Measurements from ENCODE around the gene PLB1. TPM values are rescaled to one million over a fixed set of nuclear protein-coding genes. Genes with fewer than 3 reads are reported as not detected.
A peak's percentile ranks its signal among the peaks of the same experiment; 100 is the strongest.

The PLB1 gene
- total and polyA plus RNA-seq, 9 of the 15 experiments (the other 6 are each of a cell fraction or from before 2014, with no cell fraction given) = 0.01 to 0.09 (median 0.07) TPM; not detected in 2

- TF ChIP-seq IRF9 (tag; IDR thresholded peaks at IDR 0.05) = no peak
- TF ChIP-seq GATAD2B (IDR thresholded peaks at IDR 0.05; ENCODE audit: borderline replicate concordance) = no peak
- 0 out of 2 replicates have a peak, but pooled peaks have one; percentile 12 for TF ChIP-seq C11orf30 (IDR thresholded peaks at IDR 0.05; ENCODE audit: low read depth)
- TF ChIP-seq MTF1 (CRISPR knock-in tag; IDR thresholded peaks at IDR 0.05; ENCODE audit: borderline replicate concordance) = no peak
- peak; percentile 74 for TF ChIP-seq ATF3 (IDR thresholded peaks at IDR 0.05)
- TF ChIP-seq ATF3 (CRISPR knock-in tag; conservative IDR thresholded peaks at IDR 0.05) = no peak
- no peak for TF ChIP-seq POLR2AphosphoS5 (IDR thresholded peaks at IDR 0.05; ENCODE audit: control insufficient read depth, insufficient read depth, low read depth, low read length)
- 0 out of 2 replicates have a peak, but pooled peaks have one; percentile 5 for TF ChIP-seq CBFA2T3 (IDR thresholded peaks at IDR 0.05)
- no peak for TF ChIP-seq NR1H2 (CRISPR knock-in tag; IDR thresholded peaks at IDR 0.05)
- no peak for TF ChIP-seq ZNF707 (CRISPR knock-in tag; conservative IDR thresholded peaks at IDR 0.05)
- no peak for TF ChIP-seq ZNF3 (CRISPR knock-in tag; IDR thresholded peaks at IDR 0.05)
- 0 out of 2 replicates have a peak, but pooled peaks have one; percentile 11 for TF ChIP-seq EHMT2 (IDR thresholded peaks at IDR 0.05)
- TF ChIP-seq, protein P1, sequence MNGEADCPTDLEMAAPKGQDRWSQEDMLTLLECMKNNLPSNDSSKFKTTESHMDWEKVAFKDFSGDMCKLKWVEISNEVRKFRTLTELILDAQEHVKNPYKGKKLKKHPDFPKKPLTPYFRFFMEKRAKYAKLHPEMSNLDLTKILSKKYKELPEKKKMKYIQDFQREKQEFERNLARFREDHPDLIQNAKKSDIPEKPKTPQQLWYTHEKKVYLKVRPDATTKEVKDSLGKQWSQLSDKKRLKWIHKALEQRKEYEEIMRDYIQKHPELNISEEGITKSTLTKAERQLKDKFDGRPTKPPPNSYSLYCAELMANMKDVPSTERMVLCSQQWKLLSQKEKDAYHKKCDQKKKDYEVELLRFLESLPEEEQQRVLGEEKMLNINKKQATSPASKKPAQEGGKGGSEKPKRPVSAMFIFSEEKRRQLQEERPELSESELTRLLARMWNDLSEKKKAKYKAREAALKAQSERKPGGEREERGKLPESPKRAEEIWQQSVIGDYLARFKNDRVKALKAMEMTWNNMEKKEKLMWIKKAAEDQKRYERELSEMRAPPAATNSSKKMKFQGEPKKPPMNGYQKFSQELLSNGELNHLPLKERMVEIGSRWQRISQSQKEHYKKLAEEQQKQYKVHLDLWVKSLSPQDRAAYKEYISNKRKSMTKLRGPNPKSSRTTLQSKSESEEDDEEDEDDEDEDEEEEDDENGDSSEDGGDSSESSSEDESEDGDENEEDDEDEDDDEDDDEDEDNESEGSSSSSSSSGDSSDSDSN (IDR thresholded peaks at IDR 0.05; ENCODE audit: borderline replicate concordance in 1 of 2, low read depth in 2 of 2, low read length in 2 of 2) = 0 out of 4 replicates have a peak, but pooled peaks of 1 of the 2 experiments have one; percentile 45
- no peak for TF ChIP-seq ZZZ3 (IDR thresholded peaks at IDR 0.05)
- peak; percentile 60; the same call in 1 of the 2 replicates for TF ChIP-seq NFE2 (IDR thresholded peaks at IDR 0.05; ENCODE audit: low read depth)
- peak; percentile 48; the same call in 1 of the 2 replicates for TF ChIP-seq DPF2 (IDR thresholded peaks at IDR 0.05)
- TF ChIP-seq E2F4 (CRISPR knock-in tag; IDR thresholded peaks at IDR 0.05; ENCODE audit: low read depth) = no peak
- TF ChIP-seq, protein P2, sequence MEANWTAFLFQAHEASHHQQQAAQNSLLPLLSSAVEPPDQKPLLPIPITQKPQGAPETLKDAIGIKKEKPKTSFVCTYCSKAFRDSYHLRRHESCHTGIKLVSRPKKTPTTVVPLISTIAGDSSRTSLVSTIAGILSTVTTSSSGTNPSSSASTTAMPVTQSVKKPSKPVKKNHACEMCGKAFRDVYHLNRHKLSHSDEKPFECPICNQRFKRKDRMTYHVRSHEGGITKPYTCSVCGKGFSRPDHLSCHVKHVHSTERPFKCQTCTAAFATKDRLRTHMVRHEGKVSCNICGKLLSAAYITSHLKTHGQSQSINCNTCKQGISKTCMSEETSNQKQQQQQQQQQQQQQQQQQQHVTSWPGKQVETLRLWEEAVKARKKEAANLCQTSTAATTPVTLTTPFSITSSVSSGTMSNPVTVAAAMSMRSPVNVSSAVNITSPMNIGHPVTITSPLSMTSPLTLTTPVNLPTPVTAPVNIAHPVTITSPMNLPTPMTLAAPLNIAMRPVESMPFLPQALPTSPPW (CRISPR knock-in tag; IDR thresholded peaks at IDR 0.05) = peak; percentile 34; the same call in 1 of the 2 replicates
- TF ChIP-seq, protein P3, sequence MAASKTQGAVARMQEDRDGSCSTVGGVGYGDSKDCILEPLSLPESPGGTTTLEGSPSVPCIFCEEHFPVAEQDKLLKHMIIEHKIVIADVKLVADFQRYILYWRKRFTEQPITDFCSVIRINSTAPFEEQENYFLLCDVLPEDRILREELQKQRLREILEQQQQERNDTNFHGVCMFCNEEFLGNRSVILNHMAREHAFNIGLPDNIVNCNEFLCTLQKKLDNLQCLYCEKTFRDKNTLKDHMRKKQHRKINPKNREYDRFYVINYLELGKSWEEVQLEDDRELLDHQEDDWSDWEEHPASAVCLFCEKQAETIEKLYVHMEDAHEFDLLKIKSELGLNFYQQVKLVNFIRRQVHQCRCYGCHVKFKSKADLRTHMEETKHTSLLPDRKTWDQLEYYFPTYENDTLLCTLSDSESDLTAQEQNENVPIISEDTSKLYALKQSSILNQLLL (CRISPR knock-in tag; IDR thresholded peaks at IDR 0.05; ENCODE audit: borderline replicate concordance) = no peak
These were observed 114.8 kb downstream of the PLB1 start (continued) for GRCh38 chr2:28610583-28611201.

Data from K562 (cell line).